ENCODE data around the gene SLC12A8. TPM values are rescaled to one million over a fixed set of nuclear protein-coding genes. Genes with fewer than 3 reads are reported as not detected.

The SLC12A8 gene
- total RNA-seq, 1 donor from 2014 or later, result 1.1 TPM

- intact Hi-C loops (cut with micrococcal nuclease), result no loop called here
- no peak overlapping the region for H3K27ac Mint-ChIP-seq
- no peaks in the 10 kb centered on the region for H3K9me3 Mint-ChIP-seq
- H3K4me3 Mint-ChIP-seq, result no peak overlapping the region
- H3K27me3 Mint-ChIP-seq, result peaks cover 11% of the 10 kb centered on the region
- DNase-seq, result no peak
- H3K4me1 Mint-ChIP-seq, result peaks cover 5% of the 10 kb centered on the region
- H3K36me3 Mint-ChIP-seq (ENCODE audit: low read depth), result no peaks in the 10 kb centered on the region
Observed at GRCh38 chr3:125187599-125187910, 25.0 kb downstream of the SLC12A8 start.

GRCh38 chr3:125186800-125187598 is 25.5 kb downstream of the SLC12A8 start:
- no peak overlapping the region for H3K4me3 Mint-ChIP-seq
- intact Hi-C loops (cut with micrococcal nuclease), result no loop called here
- H3K4me1 Mint-ChIP-seq, result peaks cover 5% of the 10 kb centered on the region
- H3K36me3 Mint-ChIP-seq (ENCODE audit: low read depth), result no peaks in the 10 kb centered on the region
- H3K27ac Mint-ChIP-seq, result no peak overlapping the region
- H3K27me3 Mint-ChIP-seq, result peaks cover 7% of the 10 kb centered on the region
- no peaks in the 10 kb centered on the region for H3K9me3 Mint-ChIP-seq
- no peak for DNase-seq

GRCh38 chr3:125186261-125186787 is 26.2 kb downstream of the SLC12A8 start:
- Mint-ChIP-seq H3K9me3 (no peaks in the 10 kb centered on the region), H3K27me3 (peaks cover 6% of the 10 kb centered on the region), H3K27ac (no peak overlapping the region), H3K36me3 (ENCODE audit: low read depth) (no peaks in the 10 kb centered on the region), H3K4me3 (no peak overlapping the region), H3K4me1 (peaks cover 3% of the 10 kb centered on the region)
- DNase-seq, result no peak
- intact Hi-C loops (cut with micrococcal nuclease), result no loop called here

- peaks cover 6% of the 10 kb centered on the region for H3K27me3 Mint-ChIP-seq
- no peak overlapping the region for H3K27ac Mint-ChIP-seq
- no peak for DNase-seq
- H3K9me3 Mint-ChIP-seq, result no peaks in the 10 kb centered on the region
- no peak overlapping the region for H3K4me3 Mint-ChIP-seq
- no peaks in the 10 kb centered on the region for H3K36me3 Mint-ChIP-seq (ENCODE audit: low read depth)
- intact Hi-C loops (cut with micrococcal nuclease), result no loop called here
- H3K4me1 Mint-ChIP-seq, result peaks cover 3% of the 10 kb centered on the region
Observed at GRCh38 chr3:125185805-125186204, 26.7 kb downstream of the SLC12A8 start.

GRCh38 chr3:125179884-125180240 is 32.7 kb downstream of the SLC12A8 start:
- Mint-ChIP-seq H3K36me3 (ENCODE audit: low read depth) (no peaks in the 10 kb centered on the region), H3K27ac (no peak overlapping the region), H3K9me3 (no peaks in the 10 kb centered on the region), H3K27me3 (no peaks in the 10 kb centered on the region), H3K4me1 (peaks cover 2% of the 10 kb centered on the region), H3K4me3 (no peak overlapping the region)
- intact Hi-C loops (cut with micrococcal nuclease), result no loop called here
- no peak for DNase-seq

- no peak overlapping the region for H3K27ac Mint-ChIP-seq
Observed at GRCh38 chr3:125179143-125179883, 33.2 kb downstream of the SLC12A8 start.

GRCh38 chr3:125177746-125178145 is 34.8 kb downstream of the SLC12A8 start:
- intact Hi-C loops (cut with micrococcal nuclease), result no loop called here
- peaks cover 2% of the 10 kb centered on the region for H3K4me1 Mint-ChIP-seq
- DNase-seq, result no peak
- no peaks in the 10 kb centered on the region for H3K36me3 Mint-ChIP-seq (ENCODE audit: low read depth)
- no peak overlapping the region for H3K27ac Mint-ChIP-seq
- H3K27me3 Mint-ChIP-seq, result peaks cover 13% of the 10 kb centered on the region
- H3K9me3 Mint-ChIP-seq, result peaks cover 5% of the 10 kb centered on the region
- no peak overlapping the region for H3K4me3 Mint-ChIP-seq

More at GRCh38 chr3:125179143-125179883, 33.2 kb downstream of the SLC12A8 start:
- Mint-ChIP-seq H3K27me3 (peaks cover 4% of the 10 kb centered on the region), H3K9me3 (peaks cover 5% of the 10 kb centered on the region), H3K36me3 (ENCODE audit: low read depth) (no peaks in the 10 kb centered on the region), H3K4me1 (peaks cover 2% of the 10 kb centered on the region), H3K4me3 (no peak overlapping the region)
- intact Hi-C loops (cut with micrococcal nuclease), result no loop called here
- DNase-seq, result no peak

GRCh38 chr3:125175295-125176078 is 37.1 kb downstream of the SLC12A8 start:
- Mint-ChIP-seq H3K27ac (no peak overlapping the region), H3K4me3 (no peak overlapping the region), H3K9me3 (peaks cover 5% of the 10 kb centered on the region), H3K27me3 (peaks cover 15% of the 10 kb centered on the region), H3K4me1 (peaks cover 2% of the 10 kb centered on the region), H3K36me3 (ENCODE audit: low read depth) (no peaks in the 10 kb centered on the region)
- intact Hi-C loops (cut with micrococcal nuclease), result no loop called here
- DNase-seq, result no peak

- Mint-ChIP-seq H3K27me3 (peaks cover 35% of the 10 kb centered on the region), H3K27ac (no peak overlapping the region), H3K36me3 (ENCODE audit: low read depth) (no peaks in the 10 kb centered on the region), H3K4me1 (peaks cover 2% of the 10 kb centered on the region), H3K9me3 (peaks cover 5% of the 10 kb centered on the region), H3K4me3 (no peak overlapping the region)
- DNase-seq, result no peak
- intact Hi-C loops (cut with micrococcal nuclease), result no loop called here
Observed at GRCh38 chr3:125172346-125172745, 40.2 kb downstream of the SLC12A8 start.

GRCh38 chr3:125168711-125169393 is 43.7 kb downstream of the SLC12A8 start:
- H3K36me3 Mint-ChIP-seq (ENCODE audit: low read depth), result no peaks in the 10 kb centered on the region

GRCh38 chr3:125166599-125167136 is 45.9 kb downstream of the SLC12A8 start:
- Mint-ChIP-seq H3K4me1 (peaks cover 2% of the 10 kb centered on the region), H3K27me3 (peaks cover 34% of the 10 kb centered on the region), H3K36me3 (ENCODE audit: low read depth) (no peaks in the 10 kb centered on the region), H3K27ac (no peak overlapping the region), H3K4me3 (no peak overlapping the region), H3K9me3 (no peaks in the 10 kb centered on the region)
- DNase-seq, result no peak
- intact Hi-C loops (cut with micrococcal nuclease), result loop anchor here (10.0 kb wide), 1 partner anchor 402 kb away; no protein-coding TSS in a partner anchor

More at GRCh38 chr3:125168711-125169393, 43.7 kb downstream of the SLC12A8 start:
- Mint-ChIP-seq H3K27ac (no peak overlapping the region), H3K9me3 (no peaks in the 10 kb centered on the region), H3K4me1 (peaks cover 2% of the 10 kb centered on the region), H3K4me3 (no peak overlapping the region), H3K27me3 (peaks cover 38% of the 10 kb centered on the region)
- intact Hi-C loops (cut with micrococcal nuclease), result loop anchor here (1.0 to 10.0 kb wide), 2 partner anchors 34 to 404 kb away; no protein-coding TSS in a partner anchor
- DNase-seq, result no peak

- intact Hi-C loops (cut with micrococcal nuclease), result loop anchor here (10.0 kb wide), 1 partner anchor 401 kb away; no protein-coding TSS in a partner anchor
- H3K27ac Mint-ChIP-seq, result no peak overlapping the region
- H3K4me3 Mint-ChIP-seq, result no peak overlapping the region
- no peaks in the 10 kb centered on the region for H3K9me3 Mint-ChIP-seq
- no peak for DNase-seq
- H3K27me3 Mint-ChIP-seq, result peaks cover 38% of the 10 kb centered on the region
- H3K36me3 Mint-ChIP-seq (ENCODE audit: low read depth), result no peaks in the 10 kb centered on the region
- H3K4me1 Mint-ChIP-seq, result peaks cover 2% of the 10 kb centered on the region
Observed at GRCh38 chr3:125165948-125166553, 46.5 kb downstream of the SLC12A8 start.
